Transverse colon (tissue), 4 donors: ENCODE data around the gene MGAT5. TPM values are rescaled to one million over a fixed set of nuclear protein-coding genes. Genes with fewer than 3 reads are reported as not detected.

Experiments
- DNase-seq: peaks from one replicate; pipeline ENCODE4 v3.0.0-alpha.2; 2019
- H3K27ac ChIP-seq, 4 donors: fragments of 200-600 bp; sonication (generic); 2 replicates each; pipeline ENCODE4 v1.5.1; 2016 to 2018; ENCODE audit warnings: inconsistent platforms in 4 of 4
- H3K27me3 ChIP-seq: fragments of 200-600 bp; sonication (generic); 2 replicates; pipeline ENCODE4 v1.5.1; 2017; ENCODE audit warnings: inconsistent platforms
- H3K36me3 ChIP-seq, 4 donors: fragments of 200-600 bp; sonication (generic); 2 replicates each; pipeline ENCODE4 v1.5.1; 2017 to 2019; ENCODE audit warnings: inconsistent platforms in 4 of 4
- H3K4me1 ChIP-seq, 4 donors: fragments of 200-600 bp; sonication (generic); 2 replicates each; pipeline ENCODE4 v1.5.1; 2017 to 2020; ENCODE audit warnings: inconsistent platforms in 4 of 4
- H3K4me3 ChIP-seq, 4 donors: fragments of 200-600 bp; sonication (generic); 1 replicate in 1 of 4; 2 replicates in 3 of 4; pipeline versions ENCODE4 v1.5.1 to v1.6.1; 2017 to 2019; ENCODE audit warnings: inconsistent platforms in 4 of 4
- H3K9me3 ChIP-seq, 2 donors: fragments of 200-600 bp; sonication (generic); 2 replicates each; pipeline ENCODE4 v1.5.1; 2017 to 2019; ENCODE audit warnings: inconsistent platforms in 2 of 2
- EP300 ChIP-seq: sonication (generic); formaldehyde crosslinking; IDR thresholded peaks from one replicate; pipeline ENCODE4 v1.6.1; 2017; ENCODE audit warnings: antibody characterized with exemption, low read depth
- POLR2A ChIP-seq: fragments of 450-650 bp; IDR thresholded peaks from one replicate; pipeline ENCODE4 v1.6.1; 2016; ENCODE audit warnings: antibody characterized with exemption, mild to moderate bottlenecking, moderate library complexity
- POLR2AphosphoS5 ChIP-seq, 3 donors: sonication (generic); formaldehyde crosslinking; IDR thresholded peaks; one replicate each; pipeline ENCODE4 v1.6.1; 2016; ENCODE audit warnings: antibody characterized with exemption in 3 of 3
- WGBS, 2 donors: methylation state at CpG; one replicate each; pipeline ENCODE4 v1.1.5; 2018; ENCODE audit warnings: low coverage in 1 of 2; 5-methylcytosine and 5-hydroxymethylcytosine counted together
- in situ Hi-C, 4 donors: fragments of 200-750 bp; cut with MboI; loops; one replicate each; pipeline versions ENCODE4 v1.15.0 to v1.15.1; 2017; ENCODE audit warnings: low sequenced_read_pairs in 3 of 4, low pct_ligation_motif_present in 1 of 4, low pct_unique_long_range_greater_than_20kb in 1 of 4
- intact Hi-C: fragments of 100-400 bp; cut with DNase I; formaldehyde crosslinking; loops from one replicate; pipeline ENCODE4 v1.15.1; 2023; ENCODE audit warnings: low total_unique reads
- total RNA-seq, 4 donors: library from RNA; depleted of rRNA; stranded (reverse); fragments of >200 nt; gene quantifications; one replicate each; pipeline ENCODE4 v1.1.0, GENCODE V29; 2016
- TF ChIP-seq, protein P1 (sequence below), 5 experiments: fragments of 200-600 bp in 3 of 5; fragments of 450-650 bp in 2 of 5; sonication (generic) in 3 of 5; IDR thresholded peaks; 1 replicate in 2 of 5; 2 replicates in 3 of 5; pipeline ENCODE4 v1.5.1; 2016 to 2017; ENCODE audit warnings: antibody characterized with exemption in 5 of 5, inconsistent platforms in 3 of 5, mild to moderate bottlenecking in 2 of 5, moderate library complexity in 1 of 5

MGAT5 gene
- total RNA-seq, 4 donors from 2014 or later: 23.6 to 67.6 (median 55.2) TPM

DNA sequence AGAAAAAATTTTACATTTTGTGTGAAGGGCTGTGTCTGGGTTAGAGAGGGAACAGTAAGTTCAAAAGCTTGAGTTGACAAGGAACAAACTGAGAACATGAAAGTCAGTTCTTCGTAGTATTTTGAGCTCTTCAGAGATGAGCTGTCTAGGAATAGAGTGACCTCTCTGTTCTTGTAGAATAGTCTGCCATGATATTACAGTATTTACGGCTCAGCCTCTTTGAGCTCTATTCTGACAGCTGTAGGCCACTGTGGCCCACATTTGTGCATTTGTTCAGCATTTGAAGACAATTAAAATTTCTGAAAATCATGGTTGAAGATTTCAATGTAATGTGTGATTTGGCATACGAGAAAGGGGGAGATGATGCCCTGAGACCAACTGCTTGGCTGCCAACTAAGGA, 172.8 kb downstream of the MGAT5 start:
- 87 to 100% methylated on average over 3 of the region's 3 CpGs for WGBS, 2 donors
- intact Hi-C loops: no loop called here
- H3K9me3 ChIP-seq: no peaks in the 10 kb centered on the region
- in situ Hi-C loops: loop anchor here in 1 of 4 donors (25.0 kb wide), 1 partner anchor 539 kb away; no protein-coding TSS in a partner anchor
- DNase-seq: no peak
- H3K4me1 ChIP-seq: no peaks in the 10 kb centered on the region
- no peak for TF ChIP-seq POLR2A
- TF ChIP-seq EP300: no peak
- TF ChIP-seq, protein P1, sequence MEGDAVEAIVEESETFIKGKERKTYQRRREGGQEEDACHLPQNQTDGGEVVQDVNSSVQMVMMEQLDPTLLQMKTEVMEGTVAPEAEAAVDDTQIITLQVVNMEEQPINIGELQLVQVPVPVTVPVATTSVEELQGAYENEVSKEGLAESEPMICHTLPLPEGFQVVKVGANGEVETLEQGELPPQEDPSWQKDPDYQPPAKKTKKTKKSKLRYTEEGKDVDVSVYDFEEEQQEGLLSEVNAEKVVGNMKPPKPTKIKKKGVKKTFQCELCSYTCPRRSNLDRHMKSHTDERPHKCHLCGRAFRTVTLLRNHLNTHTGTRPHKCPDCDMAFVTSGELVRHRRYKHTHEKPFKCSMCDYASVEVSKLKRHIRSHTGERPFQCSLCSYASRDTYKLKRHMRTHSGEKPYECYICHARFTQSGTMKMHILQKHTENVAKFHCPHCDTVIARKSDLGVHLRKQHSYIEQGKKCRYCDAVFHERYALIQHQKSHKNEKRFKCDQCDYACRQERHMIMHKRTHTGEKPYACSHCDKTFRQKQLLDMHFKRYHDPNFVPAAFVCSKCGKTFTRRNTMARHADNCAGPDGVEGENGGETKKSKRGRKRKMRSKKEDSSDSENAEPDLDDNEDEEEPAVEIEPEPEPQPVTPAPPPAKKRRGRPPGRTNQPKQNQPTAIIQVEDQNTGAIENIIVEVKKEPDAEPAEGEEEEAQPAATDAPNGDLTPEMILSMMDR (IDR thresholded peaks at IDR 0.05): no peak
- no peak for TF ChIP-seq POLR2AphosphoS5 (IDR thresholded peaks at IDR 0.05)
- no peaks in the 10 kb centered on the region for H3K27me3 ChIP-seq
- H3K27ac ChIP-seq: no peak overlapping the region
- H3K4me3 ChIP-seq: no peak overlapping the region
- H3K36me3 ChIP-seq: peaks cover 0 to 7% (median under 1%) of the 10 kb centered on the region in 4 donors

DNA sequence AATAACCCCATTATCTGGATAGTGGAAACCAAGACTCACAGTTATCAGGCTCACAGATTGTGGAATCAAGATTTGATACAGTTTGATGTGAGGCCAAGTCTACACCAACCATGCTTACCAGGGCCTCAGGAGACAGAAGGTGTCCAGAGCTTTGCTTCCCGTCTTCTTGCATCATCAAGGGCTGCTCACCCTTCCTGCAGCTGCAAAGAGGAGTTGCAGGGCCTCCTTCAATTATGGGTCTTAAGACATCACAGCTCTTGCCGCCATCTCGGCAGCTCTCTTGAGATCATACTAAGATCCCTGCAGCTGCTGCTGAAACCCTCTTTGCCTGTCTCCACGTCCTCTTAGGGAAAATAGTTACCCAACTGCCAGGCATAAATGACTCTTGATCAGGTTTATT, 176.0 kb downstream of the MGAT5 start:
- TF ChIP-seq, protein P1 (IDR thresholded peaks at IDR 0.05): no peak
- TF ChIP-seq POLR2AphosphoS5 (IDR thresholded peaks at IDR 0.05): no peak
- TF ChIP-seq POLR2A: no peak
- no peak for TF ChIP-seq EP300
- 91% methylated on average over 4 of the region's 4 CpGs; no CpG with 5 or more reads in 1 of the 2 donors for WGBS, 2 donors
- in situ Hi-C loops: loop anchor here in 1 of 4 donors (25.0 kb wide), 1 partner anchor 543 kb away; no protein-coding TSS in a partner anchor

DNA sequence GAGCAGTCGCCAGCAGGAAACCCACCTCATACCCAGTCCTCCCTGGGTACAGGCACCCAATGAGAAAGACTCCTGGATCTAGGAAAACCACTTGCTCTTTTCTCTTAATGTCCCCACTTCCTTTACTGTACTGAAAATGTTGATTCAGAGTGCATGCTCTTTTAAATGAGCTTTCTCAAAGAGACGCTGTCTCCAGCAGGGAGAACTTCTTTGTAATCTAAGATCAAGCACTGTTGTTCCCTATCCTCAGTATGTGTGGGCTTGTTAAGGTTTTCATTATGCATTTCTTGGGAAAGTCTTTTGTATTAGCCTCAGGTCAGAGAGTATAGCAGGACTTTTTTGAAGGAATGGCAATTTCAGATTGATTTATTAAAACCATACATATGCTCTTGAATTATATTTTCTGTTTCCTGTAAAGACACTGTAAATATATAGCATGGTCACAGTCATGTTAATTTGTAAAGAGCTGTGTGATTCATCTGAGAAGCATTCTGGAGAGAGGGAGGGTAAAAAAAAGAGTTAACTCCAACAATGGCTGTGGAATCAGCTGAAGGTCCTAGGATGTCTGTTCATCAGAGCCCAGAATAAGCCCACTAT, 178.1 kb downstream of the MGAT5 start:
- Histone ChIP-seq H3K27me3 (no peaks in the 10 kb centered on the region), H3K4me1 (no peaks in the 10 kb centered on the region), H3K4me3 (no peak overlapping the region), H3K9me3 (no peaks in the 10 kb centered on the region), H3K36me3 (peaks cover 0 to 11% (median 4%) of the 10 kb centered on the region in 4 donors), H3K27ac (no peak overlapping the region)
- in situ Hi-C loops: loop anchor here in 1 of 4 donors (25.0 kb wide), 1 partner anchor 545 kb away; no protein-coding TSS in a partner anchor
- WGBS, 2 donors: 88 to 92% methylated on average over 1 to 2 of the region's 2 CpGs
- no peak for DNase-seq
- no peak for TF ChIP-seq POLR2A
- TF ChIP-seq, protein P1 (IDR thresholded peaks at IDR 0.05): no peak
- TF ChIP-seq POLR2AphosphoS5 (IDR thresholded peaks at IDR 0.05): no peak
- TF ChIP-seq EP300: no peak
- intact Hi-C loops: no loop called here

More for the DNA sequence above, 176.0 kb downstream of the MGAT5 start:
- no peaks in the 10 kb centered on the region for H3K27me3 ChIP-seq
- H3K4me3 ChIP-seq: no peak overlapping the region
- intact Hi-C loops: no loop called here
- H3K27ac ChIP-seq: no peak overlapping the region
- H3K4me1 ChIP-seq: no peaks in the 10 kb centered on the region
- H3K36me3 ChIP-seq: peaks cover 0 to 11% (median 4%) of the 10 kb centered on the region in 4 donors
- DNase-seq: no peak
- no peaks in the 10 kb centered on the region for H3K9me3 ChIP-seq

DNA sequence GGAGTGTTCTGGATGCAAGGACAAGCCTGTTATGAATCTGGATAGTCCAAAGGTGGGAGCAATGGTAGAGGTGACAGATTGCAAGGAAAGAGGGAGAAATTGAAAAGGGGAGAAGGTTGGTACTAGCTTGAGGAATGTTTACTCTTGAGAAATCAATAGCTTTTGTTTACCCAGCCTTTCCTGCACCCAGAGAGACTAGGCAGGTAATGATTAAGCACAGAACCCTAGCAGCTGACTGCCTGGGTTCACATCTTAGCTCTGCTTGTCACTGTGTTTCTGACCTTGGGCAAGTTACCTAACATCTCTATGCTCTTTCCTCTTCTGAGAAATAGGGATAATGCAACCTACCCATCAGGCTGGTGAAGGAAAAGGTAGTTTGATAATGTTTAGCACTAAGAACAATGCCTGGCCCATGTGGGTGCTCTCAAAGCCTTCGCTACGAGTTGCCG, 178.6 kb downstream of the MGAT5 start:
- H3K4me1 ChIP-seq: no peaks in the 10 kb centered on the region
- no peak for DNase-seq
- peaks cover 0 to 11% (median 4%) of the 10 kb centered on the region in 4 donors for H3K36me3 ChIP-seq
- H3K27ac ChIP-seq: no peak overlapping the region
- H3K9me3 ChIP-seq: no peaks in the 10 kb centered on the region
- in situ Hi-C loops: loop anchor here in 1 of 4 donors (25.0 kb wide), 1 partner anchor 545 kb away; no protein-coding TSS in a partner anchor
- TF ChIP-seq, protein P1 (IDR thresholded peaks at IDR 0.05): no peak
- TF ChIP-seq EP300: no peak
- no peak for TF ChIP-seq POLR2A
- no peak for TF ChIP-seq POLR2AphosphoS5 (IDR thresholded peaks at IDR 0.05)
- intact Hi-C loops: no loop called here
- 90 to 99% methylated on average over 2 to 3 of the region's 3 CpGs for WGBS, 2 donors
- H3K27me3 ChIP-seq: no peaks in the 10 kb centered on the region
- no peak overlapping the region for H3K4me3 ChIP-seq
